Subcutaneous adipose tissue (tissue), 4 donors: ENCODE results near the gene EEF2K. TPM values are rescaled to one million over a fixed set of nuclear protein-coding genes. Genes with fewer than 3 reads are reported as not detected.

ENCODE experiments used
- CTCF ChIP-seq: fragments of 450-650 bp; IDR thresholded peaks from one replicate; pipeline ENCODE4 v1.5.1; 2016; ENCODE audit warnings: low read depth, mild to moderate bottlenecking, control low read depth, antibody characterized with exemption, moderate library complexity
- total RNA-seq, 4 donors: library from RNA; depleted of rRNA; stranded (reverse); fragments of >200 nt; gene quantifications; one replicate each; pipeline ENCODE4 v1.1.0, GENCODE V29; 2016

EEF2K gene
- total RNA-seq, 4 donors from 2014 or later = 24.6 to 55.6 (median 35.7) TPM

- TF ChIP-seq CTCF = no peak
These were observed 16.9 kb downstream of the EEF2K start for GRCh38 chr16:22222998-22223397.

GRCh38 chr16:22225060-22225459 lies 19.0 kb downstream of the EEF2K start:
- TF ChIP-seq CTCF = no peak

- no peak for TF ChIP-seq CTCF
These were observed 23.8 kb downstream of the EEF2K start for GRCh38 chr16:22229889-22230288.

DNA sequence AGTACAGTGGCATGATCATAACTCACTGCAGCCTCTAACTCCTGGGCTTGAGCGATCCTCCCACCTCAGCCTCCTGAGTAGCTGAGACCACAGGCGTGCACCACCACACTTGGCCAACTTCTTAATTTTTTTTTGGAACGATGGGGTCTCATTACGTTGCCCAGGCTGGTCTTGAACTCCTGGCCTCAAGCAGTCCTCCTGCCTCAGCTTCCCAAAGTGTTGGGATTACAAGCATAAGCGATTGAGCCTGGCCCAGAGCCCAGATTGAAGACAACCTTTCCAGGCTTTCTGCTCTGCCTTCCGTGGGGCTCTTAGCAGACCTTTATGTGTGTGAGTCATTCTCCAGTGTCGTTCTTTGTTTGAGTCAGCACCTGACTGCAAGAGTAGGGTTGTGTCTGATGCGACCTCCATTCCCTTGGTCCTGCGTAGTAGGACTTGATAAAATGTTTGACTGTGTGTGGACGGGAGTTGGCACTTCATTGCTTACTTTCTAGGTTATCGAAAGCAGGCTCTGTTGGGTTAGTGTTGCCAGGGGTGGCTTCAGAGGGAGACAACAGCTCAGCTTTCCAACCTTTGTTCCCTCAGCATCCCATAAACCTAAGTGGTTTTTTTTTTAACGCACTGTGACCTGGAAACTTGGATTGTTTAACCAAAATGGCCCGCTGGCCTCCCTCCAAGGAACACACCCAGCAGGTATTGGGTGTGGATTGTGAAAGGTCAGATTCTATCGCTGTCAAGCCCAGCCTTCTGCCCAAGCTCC lies 26.4 kb downstream of the EEF2K start:
- TF ChIP-seq CTCF = no peak

DNA sequence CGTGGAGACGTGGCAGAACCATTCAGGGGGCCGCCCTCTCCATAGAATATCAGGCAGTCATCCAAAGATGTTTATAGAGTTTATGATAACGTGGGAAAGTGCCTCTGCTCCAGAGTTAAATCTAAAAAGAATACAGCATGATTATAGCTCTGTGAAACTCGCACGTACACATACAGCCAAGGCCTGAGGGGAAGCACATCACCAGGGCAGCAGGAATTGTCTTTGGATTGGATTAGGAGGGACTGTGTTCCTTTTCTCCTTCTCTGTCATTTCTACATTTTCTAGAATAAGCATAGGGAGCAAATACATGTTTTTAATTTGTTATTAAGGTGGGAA lies 26.9 kb downstream of the EEF2K start:
- TF ChIP-seq CTCF = no peak

- no peak for TF ChIP-seq CTCF
These were observed 30.0 kb downstream of the EEF2K start for GRCh38 chr16:22235839-22236745.

DNA sequence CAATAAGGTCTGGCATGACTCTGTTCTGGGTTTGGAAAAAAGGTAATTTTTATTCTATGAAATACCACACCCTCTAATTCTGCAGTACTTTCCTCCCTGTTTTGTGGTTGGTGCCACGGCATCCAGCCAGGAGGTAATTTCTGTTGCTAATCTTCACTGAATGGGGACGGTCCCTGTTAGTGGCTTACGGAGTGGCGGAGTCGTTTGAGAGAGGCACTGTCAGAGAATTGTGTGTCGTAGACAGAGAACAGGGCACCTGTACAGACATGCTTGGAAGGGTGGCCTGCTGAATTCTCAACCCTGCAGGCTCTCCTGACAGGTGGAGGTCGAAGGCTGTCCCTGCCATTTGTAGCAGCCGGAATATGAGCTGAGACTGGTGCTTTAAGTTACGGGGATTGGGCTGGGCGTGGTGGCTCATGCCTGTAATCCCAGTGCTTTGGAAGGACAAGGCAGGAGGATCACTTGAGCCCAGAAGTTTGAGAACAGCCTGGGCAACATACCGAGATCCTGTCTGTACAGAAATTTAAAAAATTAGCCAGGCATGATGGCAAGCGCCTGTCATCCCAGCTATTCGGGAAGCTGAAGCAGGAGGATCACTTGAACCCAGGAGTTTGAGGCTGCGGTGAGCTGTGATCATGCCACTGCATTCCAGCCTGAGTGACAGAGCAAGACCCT lies 33.2 kb downstream of the EEF2K start:
- no peak for TF ChIP-seq CTCF
